ENCODE results near the gene SARNP.

The SARNP gene

GRCh38 chr12:55829967-55830600 is 12.6 kb upstream of the SARNP start:
- TF ChIP-seq CTCF (IDR thresholded peaks at IDR 0.05; ENCODE audit: low read depth, low read length), result no peak
- peak overlapping the region; percentile 82 for H3K4me3 ChIP-seq (ENCODE audit: low read depth, low read length)
- in situ Hi-C loops (cut with HindIII; ENCODE audit: low sequenced_read_pairs), result no loop called here
- DNase-seq (ENCODE audit: low read depth, low spot score), result no peak

GRCh38 chr12:55828357-55828756 is 10.8 kb upstream of the SARNP start:
- in situ Hi-C loops (cut with HindIII; ENCODE audit: low sequenced_read_pairs), result no loop called here
- no peak for TF ChIP-seq CTCF (IDR thresholded peaks at IDR 0.05; ENCODE audit: low read depth, low read length)
- no peak for DNase-seq (ENCODE audit: low read depth, low spot score)
- peak overlapping the region; percentile 82 for H3K4me3 ChIP-seq (ENCODE audit: low read depth, low read length)

- in situ Hi-C loops (cut with HindIII; ENCODE audit: low sequenced_read_pairs), result no loop called here
- H3K4me3 ChIP-seq (ENCODE audit: low read depth, low read length), result no peak overlapping the region
- DNase-seq (ENCODE audit: low read depth, low spot score), result no peak
- no peak for TF ChIP-seq CTCF (IDR thresholded peaks at IDR 0.05; ENCODE audit: low read depth, low read length)
Measured at GRCh38 chr12:55827806-55828205, 10.3 kb upstream of the SARNP start.

GRCh38 chr12:55824726-55825125 is 7.2 kb upstream of the SARNP start:
- H3K4me3 ChIP-seq (ENCODE audit: low read depth, low read length), result no peak overlapping the region
- no peak for DNase-seq (ENCODE audit: low read depth, low spot score)
- in situ Hi-C loops (cut with HindIII; ENCODE audit: low sequenced_read_pairs), result no loop called here
- TF ChIP-seq CTCF (IDR thresholded peaks at IDR 0.05; ENCODE audit: low read depth, low read length), result no peak

GRCh38 chr12:55823419-55823818 is 5.9 kb upstream of the SARNP start:
- no peak for TF ChIP-seq CTCF (IDR thresholded peaks at IDR 0.05; ENCODE audit: low read depth, low read length)
- in situ Hi-C loops (cut with HindIII; ENCODE audit: low sequenced_read_pairs), result no loop called here
- no peak for DNase-seq (ENCODE audit: low read depth, low spot score)
- no peak overlapping the region for H3K4me3 ChIP-seq (ENCODE audit: low read depth, low read length)

GRCh38 chr12:55822228-55822627 is 4.7 kb upstream of the SARNP start:
- DNase-seq (ENCODE audit: low read depth, low spot score), result no peak
- TF ChIP-seq CTCF (IDR thresholded peaks at IDR 0.05; ENCODE audit: low read depth, low read length), result peak; percentile 49
- no peak overlapping the region for H3K4me3 ChIP-seq (ENCODE audit: low read depth, low read length)
- in situ Hi-C loops (cut with HindIII; ENCODE audit: low sequenced_read_pairs), result no loop called here

Measured in astrocyte of the spinal cord (primary cell).